HG02588 (cell line): ENCODE data around the gene ADAMTSL3.

Experiments used
- ATAC-seq: cut with Tn5 transposase; IDR thresholded peaks from one replicate; pipeline ENCODE4 v1.9.1; 2021; ENCODE audit warnings: mild to moderate bottlenecking, moderate library complexity; ENCODE audit not compliant: unreplicated experiment

The ADAMTSL3 gene

GRCh38 chr15:83654379-83655236, 685 bp downstream of the ADAMTSL3 start:
- ATAC-seq: no peak

- ATAC-seq: no peak
Observed at GRCh38 chr15:83655237-83655616, 1.3 kb downstream of the ADAMTSL3 start.

GRCh38 chr15:83656192-83656591, 2.3 kb downstream of the ADAMTSL3 start:
- no peak for ATAC-seq

- no peak for ATAC-seq
Observed at GRCh38 chr15:83656943-83657528, 3.1 kb downstream of the ADAMTSL3 start.

GRCh38 chr15:83657549-83657948, 3.6 kb downstream of the ADAMTSL3 start:
- no peak for ATAC-seq

GRCh38 chr15:83658430-83659416, 4.8 kb downstream of the ADAMTSL3 start:
- ATAC-seq: no peak

- no peak for ATAC-seq
Observed at GRCh38 chr15:83659417-83659812, 5.5 kb downstream of the ADAMTSL3 start.

GRCh38 chr15:83665480-83665879, 11.6 kb downstream of the ADAMTSL3 start:
- no peak for ATAC-seq

- no peak for ATAC-seq
Observed at GRCh38 chr15:83670672-83671229, 16.8 kb downstream of the ADAMTSL3 start.

- no peak for ATAC-seq
Observed at GRCh38 chr15:83671603-83672002, 17.7 kb downstream of the ADAMTSL3 start.

- no peak for ATAC-seq
Observed at GRCh38 chr15:83673385-83673784, 19.5 kb downstream of the ADAMTSL3 start.

GRCh38 chr15:83682476-83683088, 28.7 kb downstream of the ADAMTSL3 start:
- no peak for ATAC-seq

- ATAC-seq: no peak
Observed at GRCh38 chr15:83685916-83686332, 32.0 kb downstream of the ADAMTSL3 start.

GRCh38 chr15:83688201-83688600, 34.3 kb downstream of the ADAMTSL3 start:
- ATAC-seq: no peak

- ATAC-seq: no peak
Observed at GRCh38 chr15:83690676-83691075, 36.8 kb downstream of the ADAMTSL3 start.

GRCh38 chr15:83692746-83693581, 39.0 kb downstream of the ADAMTSL3 start:
- no peak for ATAC-seq

GRCh38 chr15:83694015-83694414, 40.1 kb downstream of the ADAMTSL3 start:
- ATAC-seq: no peak

- no peak for ATAC-seq
Observed at GRCh38 chr15:83694536-83694935, 40.6 kb downstream of the ADAMTSL3 start.

GRCh38 chr15:83695246-83695645, 41.3 kb downstream of the ADAMTSL3 start:
- no peak for ATAC-seq
